ENCODE data around the gene KIAA1755.

Gene KIAA1755

GRCh38 chr20:38165089-38165965 is 95.2 kb downstream of the KIAA1755 start, which contains the start of gene TGM2:
TGM2 (minus strand) TSS chr20:38165270; CDS start chr20:38165198, 72 bp downstream.
- no peak for DNase-seq (ENCODE audit: low read depth, low spot score)

- DNase-seq (ENCODE audit: low read depth, low spot score): no peak
Measured at GRCh38 chr20:38164624-38165088, 95.9 kb downstream of the KIAA1755 start.

- DNase-seq (ENCODE audit: low read depth, low spot score): no peak
Measured at GRCh38 chr20:38164069-38164468, 96.5 kb downstream of the KIAA1755 start.

- DNase-seq (ENCODE audit: low read depth, low spot score): no peak
Measured at GRCh38 chr20:38162878-38163875, 97.4 kb downstream of the KIAA1755 start.

- DNase-seq (ENCODE audit: low read depth, low spot score): no peak
Measured at GRCh38 chr20:38162149-38162548, 98.4 kb downstream of the KIAA1755 start.

GRCh38 chr20:38161412-38161774 is 99.1 kb downstream of the KIAA1755 start:
- no peak for DNase-seq (ENCODE audit: low read depth, low spot score)
